KOPT-K1 (cell line): ENCODE results near the gene ST6GALNAC6.
"Not testable (repeated sequence)": the region's sequence is repeated elsewhere in the genome, so short reads cannot be mapped to it uniquely, and the experiment has no call there.

Experiments used
- H3K27ac ChIP-seq: fragments of 200-600 bp; sonication (generic); 2 replicates; pipeline ENCODE4 v1.5.1; 2016; ENCODE audit warnings: antibody characterized with exemption, mild to moderate bottlenecking, low read depth, low read length; ENCODE audit not compliant: poor library complexity, severe bottlenecking
- H3K36me3 ChIP-seq: fragments of 200-600 bp; sonication (generic); 2 replicates; pipeline ENCODE4 v1.5.1; 2017; ENCODE audit warnings: antibody characterized with exemption, mild to moderate bottlenecking, low read length, moderate library complexity; ENCODE audit not compliant: insufficient read depth
- H3K9me3 ChIP-seq: fragments of 200-600 bp; sonication (generic); 2 replicates; pipeline ENCODE4 v1.5.1; 2017; ENCODE audit warnings: antibody characterized with exemption, low read length, mild to moderate bottlenecking; ENCODE audit not compliant: insufficient read depth, poor library complexity, severe bottlenecking

Gene ST6GALNAC6

DNA sequence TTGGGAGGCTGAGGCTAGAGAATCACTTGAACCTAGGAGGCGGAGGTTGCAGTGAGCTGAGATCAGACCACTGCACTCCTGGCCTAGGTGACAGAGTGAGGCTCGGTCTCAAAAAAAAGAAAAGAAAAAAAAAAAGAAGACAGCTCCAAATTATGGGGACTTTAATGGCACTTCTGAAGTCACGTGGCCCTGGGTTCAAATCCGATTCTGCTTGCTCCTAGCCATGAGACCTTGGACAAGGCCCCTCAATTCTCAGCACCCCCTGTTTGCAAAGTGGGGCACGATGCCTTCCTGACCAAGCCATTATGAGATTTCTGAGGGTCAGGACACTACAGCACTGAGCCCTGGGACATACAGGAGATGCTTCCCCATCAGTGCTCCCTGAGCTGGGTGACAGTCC lies 43.9 kb downstream of the ST6GALNAC6 start:
- no peak overlapping the region for H3K27ac ChIP-seq
- no peaks in the 10 kb centered on the region for H3K9me3 ChIP-seq
- no peaks in the 10 kb centered on the region for H3K36me3 ChIP-seq

- H3K27ac ChIP-seq: no peak overlapping the region
- no peaks in the 10 kb centered on the region for H3K36me3 ChIP-seq
- peaks cover 1% of the 10 kb centered on the region for H3K9me3 ChIP-seq
Observed at GRCh38 chr9:127854960-127855359, 44.4 kb downstream of the ST6GALNAC6 start.

DNA sequence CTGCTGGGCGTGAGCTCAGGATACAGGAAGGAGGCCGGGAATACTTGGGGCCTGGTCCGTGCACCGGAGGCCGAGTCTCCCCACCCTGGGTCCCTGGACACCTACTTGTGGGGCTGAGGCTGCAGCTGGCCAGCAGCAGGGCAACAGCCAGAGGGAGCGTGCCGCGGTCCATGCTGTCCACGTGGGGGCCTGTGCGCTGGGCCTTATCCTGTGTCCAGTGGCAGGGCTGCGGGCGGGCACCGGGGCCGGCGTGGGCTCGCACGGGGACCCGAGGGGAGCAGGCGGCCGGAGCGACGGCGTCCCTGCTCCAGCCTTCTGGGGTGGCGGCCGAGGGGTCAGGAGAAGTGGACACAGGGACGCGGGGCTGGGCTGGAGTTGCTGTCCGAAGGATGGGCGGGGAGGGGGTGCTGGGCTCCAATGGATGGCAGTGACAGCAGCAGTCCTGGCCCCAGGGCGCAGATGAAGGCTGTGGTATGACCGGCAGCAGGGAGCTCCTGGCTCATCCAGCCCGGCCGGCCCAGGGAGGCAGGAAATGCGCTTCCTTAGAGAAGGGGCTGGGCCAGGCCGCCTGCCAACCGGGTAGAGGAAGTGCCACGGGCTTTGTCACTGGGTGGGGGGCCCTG lies 45.1 kb downstream of the ST6GALNAC6 start, which contains the start of gene ENG:
Gene ENG, minus strand, starts transcription at position 475 of the 623 bp plus-strand sequence. Its CDS starts 303 bp downstream, at position 172.
- Histone ChIP-seq H3K36me3 (no peaks in the 10 kb centered on the region), H3K27ac (no peak within 1 kb of the TSS), H3K9me3 (peaks cover 8% of the 10 kb centered on the region)

DNA sequence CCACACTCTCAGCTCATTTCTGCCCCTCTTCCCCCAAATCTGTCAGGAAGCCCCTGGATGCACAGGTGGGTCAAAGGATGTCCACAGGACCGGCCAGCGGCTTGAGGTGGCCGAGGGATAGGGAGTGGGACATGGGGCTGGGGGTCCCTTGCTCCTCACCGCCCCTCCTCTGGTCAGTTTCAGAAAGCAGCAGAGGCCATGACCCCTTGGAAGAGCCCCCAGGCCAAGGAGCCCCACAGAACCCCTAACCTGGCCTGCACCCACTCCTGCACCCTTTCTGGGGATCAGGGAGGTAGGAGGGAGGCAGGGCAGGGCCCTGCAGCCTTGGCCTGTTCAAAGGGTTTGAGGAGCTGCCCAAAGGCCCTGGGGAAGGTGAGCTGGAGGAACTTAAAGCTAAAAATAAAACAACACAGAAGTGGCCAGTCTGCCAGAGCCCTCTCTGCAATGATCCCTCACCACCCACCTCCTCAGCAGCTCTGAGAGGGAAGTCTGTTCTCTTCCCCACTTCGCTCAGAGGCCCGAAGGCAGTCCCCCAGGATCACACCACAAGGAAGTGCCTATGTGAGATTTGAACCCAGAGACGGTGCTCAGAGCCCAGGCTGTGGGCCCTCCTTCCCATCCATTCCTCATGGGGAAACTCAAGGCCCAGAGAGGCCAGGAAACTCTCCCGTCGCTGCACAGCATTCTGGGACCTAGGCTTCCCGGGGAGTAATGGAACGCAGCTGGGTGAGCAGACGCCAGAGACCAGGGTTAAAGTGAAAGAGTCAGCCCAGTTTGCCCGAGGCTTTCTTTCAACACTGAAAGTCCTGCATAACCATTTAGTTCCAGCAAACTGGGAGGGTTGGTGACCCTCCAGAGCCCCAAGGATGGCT lies 45.9 kb downstream of the ST6GALNAC6 start:
- H3K9me3 ChIP-seq: peaks cover 14% of the 10 kb centered on the region
- no peak overlapping the region for H3K27ac ChIP-seq
- no peaks in the 10 kb centered on the region for H3K36me3 ChIP-seq

GRCh38 chr9:127852829-127853228 lies 46.6 kb downstream of the ST6GALNAC6 start:
- no peaks in the 10 kb centered on the region for H3K36me3 ChIP-seq
- H3K9me3 ChIP-seq: peaks cover 14% of the 10 kb centered on the region
- no peak overlapping the region for H3K27ac ChIP-seq

- H3K36me3 ChIP-seq: no peaks in the 10 kb centered on the region
- H3K9me3 ChIP-seq: peaks cover 14% of the 10 kb centered on the region
- no peak overlapping the region for H3K27ac ChIP-seq
Observed at GRCh38 chr9:127850286-127850830, 49.0 kb downstream of the ST6GALNAC6 start.

GRCh38 chr9:127848756-127849504 lies 50.5 kb downstream of the ST6GALNAC6 start:
- Histone ChIP-seq H3K27ac (no peak overlapping the region), H3K9me3 (peaks cover 14% of the 10 kb centered on the region), H3K36me3 (no peaks in the 10 kb centered on the region)

DNA sequence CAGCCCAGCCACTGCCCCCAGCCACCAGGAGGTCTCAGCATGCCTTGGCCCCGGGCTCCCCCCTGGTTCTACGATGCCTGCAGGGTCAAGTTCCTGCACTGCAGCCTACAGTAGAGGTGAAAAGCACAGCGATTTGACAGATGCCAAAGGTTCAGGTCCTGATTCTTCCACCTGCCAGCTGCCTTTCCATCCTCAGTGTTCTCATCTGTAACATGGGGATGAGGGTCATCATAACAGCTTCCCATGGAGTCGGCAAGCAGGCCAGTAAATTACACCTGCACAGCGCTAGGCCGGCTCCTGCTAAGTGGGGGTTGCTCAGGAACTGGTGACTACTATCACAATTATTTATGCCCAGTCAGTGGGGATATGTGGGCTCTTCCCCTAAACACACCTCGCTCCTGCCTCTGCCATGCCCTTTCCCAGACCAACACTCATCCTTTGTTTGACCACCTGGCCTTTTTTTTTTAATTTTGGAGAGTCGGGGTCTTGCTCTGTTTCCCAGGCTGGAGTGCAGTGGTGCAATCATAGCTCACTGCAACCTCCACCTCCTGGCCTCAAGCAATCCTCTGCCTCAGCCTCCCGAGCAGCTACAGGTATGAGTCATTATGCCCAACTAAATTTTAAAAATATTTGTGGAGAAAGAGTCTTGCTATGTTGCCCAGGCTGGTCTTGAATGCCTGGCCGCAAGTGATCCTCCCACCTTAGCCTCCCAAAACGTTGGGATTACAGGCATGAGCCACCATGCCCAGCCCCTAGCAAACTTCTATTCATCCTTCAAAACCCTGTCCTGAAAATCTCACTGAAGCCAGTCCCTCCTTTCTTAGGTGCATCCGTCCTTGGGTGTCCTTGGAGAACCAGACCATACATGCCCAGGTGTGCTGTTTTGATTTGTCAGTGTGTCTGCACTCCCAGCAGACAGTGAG lies 51.3 kb downstream of the ST6GALNAC6 start:
- Histone ChIP-seq H3K9me3 (peaks cover 14% of the 10 kb centered on the region), H3K27ac (no peak overlapping the region), H3K36me3 (no peaks in the 10 kb centered on the region)

DNA sequence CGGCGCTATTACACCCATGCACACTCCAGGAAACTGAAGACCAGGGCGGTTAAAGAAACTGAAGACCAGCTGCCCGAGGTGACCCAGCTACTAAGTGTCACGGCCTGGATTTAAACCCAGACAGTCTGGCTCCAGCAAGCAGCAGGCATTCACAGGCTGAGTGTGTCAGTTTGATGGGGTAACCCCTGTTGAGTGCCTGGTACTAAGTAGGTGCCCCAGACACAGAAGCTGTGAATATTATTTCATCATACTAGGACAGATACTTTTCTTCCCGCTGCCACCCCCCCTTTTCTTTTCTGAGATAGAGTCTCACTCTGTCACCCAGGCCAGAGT lies 52.3 kb downstream of the ST6GALNAC6 start:
- Histone ChIP-seq H3K27ac (no peak overlapping the region), H3K9me3 (peaks cover 14% of the 10 kb centered on the region), H3K36me3 (no peaks in the 10 kb centered on the region)

- Histone ChIP-seq H3K36me3 (no peaks in the 10 kb centered on the region), H3K9me3 (peaks cover 14% of the 10 kb centered on the region), H3K27ac (no peak overlapping the region)
Observed at GRCh38 chr9:127846443-127847177, 52.8 kb downstream of the ST6GALNAC6 start.

GRCh38 chr9:127845619-127846018 lies 53.8 kb downstream of the ST6GALNAC6 start:
- H3K36me3 ChIP-seq, H3K27ac ChIP-seq: not testable (repeated sequence)
- H3K9me3 ChIP-seq: peaks cover 14% of the 10 kb centered on the region

- H3K27ac ChIP-seq: no peak overlapping the region
- H3K9me3 ChIP-seq: peaks cover 12% of the 10 kb centered on the region
- H3K36me3 ChIP-seq: no peaks in the 10 kb centered on the region
Observed at GRCh38 chr9:127844821-127845359, 54.5 kb downstream of the ST6GALNAC6 start.

GRCh38 chr9:127841087-127841835 lies 58.1 kb downstream of the ST6GALNAC6 start:
- no peaks in the 10 kb centered on the region for H3K9me3 ChIP-seq
- H3K36me3 ChIP-seq: no peaks in the 10 kb centered on the region
- no peak overlapping the region for H3K27ac ChIP-seq
